ENCODE results near the gene ADH4.

DNA sequence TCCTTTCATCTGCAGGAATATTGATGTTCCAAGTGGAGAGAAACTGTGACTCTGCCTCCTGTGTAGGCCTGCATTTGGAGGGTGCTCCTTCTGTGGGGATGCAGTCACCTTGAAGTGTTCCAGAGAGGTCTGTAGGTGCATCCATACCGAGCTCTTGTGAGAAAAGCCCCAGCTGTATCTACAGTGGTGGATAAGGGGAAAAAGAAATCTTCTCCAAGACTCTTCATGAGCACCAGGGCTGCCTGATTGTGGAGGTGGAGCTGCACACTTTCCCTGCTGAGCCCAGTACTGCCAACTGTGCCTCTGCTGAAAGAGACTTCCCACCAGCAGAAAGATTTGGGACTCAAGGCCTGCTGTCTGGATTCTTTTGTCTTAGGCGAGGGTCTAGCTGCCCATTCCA lies 35.1 kb upstream of the ADH4 start:
- TF ChIP-seq, protein P1, sequence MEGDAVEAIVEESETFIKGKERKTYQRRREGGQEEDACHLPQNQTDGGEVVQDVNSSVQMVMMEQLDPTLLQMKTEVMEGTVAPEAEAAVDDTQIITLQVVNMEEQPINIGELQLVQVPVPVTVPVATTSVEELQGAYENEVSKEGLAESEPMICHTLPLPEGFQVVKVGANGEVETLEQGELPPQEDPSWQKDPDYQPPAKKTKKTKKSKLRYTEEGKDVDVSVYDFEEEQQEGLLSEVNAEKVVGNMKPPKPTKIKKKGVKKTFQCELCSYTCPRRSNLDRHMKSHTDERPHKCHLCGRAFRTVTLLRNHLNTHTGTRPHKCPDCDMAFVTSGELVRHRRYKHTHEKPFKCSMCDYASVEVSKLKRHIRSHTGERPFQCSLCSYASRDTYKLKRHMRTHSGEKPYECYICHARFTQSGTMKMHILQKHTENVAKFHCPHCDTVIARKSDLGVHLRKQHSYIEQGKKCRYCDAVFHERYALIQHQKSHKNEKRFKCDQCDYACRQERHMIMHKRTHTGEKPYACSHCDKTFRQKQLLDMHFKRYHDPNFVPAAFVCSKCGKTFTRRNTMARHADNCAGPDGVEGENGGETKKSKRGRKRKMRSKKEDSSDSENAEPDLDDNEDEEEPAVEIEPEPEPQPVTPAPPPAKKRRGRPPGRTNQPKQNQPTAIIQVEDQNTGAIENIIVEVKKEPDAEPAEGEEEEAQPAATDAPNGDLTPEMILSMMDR (IDR thresholded peaks at IDR 0.05; ENCODE audit: low read length): no peak
- TF ChIP-seq EZH2 (optimal IDR thresholded peaks at IDR 0.05; ENCODE audit: low read depth, low read length): no peak

Data from MM.1S (cell line).